ENCODE data around the gene CLDN9.

CLDN9 gene

GRCh38 chr16:2988590-2989099 is 24.1 kb upstream of the CLDN9 start:
- TF ChIP-seq, protein P1, sequence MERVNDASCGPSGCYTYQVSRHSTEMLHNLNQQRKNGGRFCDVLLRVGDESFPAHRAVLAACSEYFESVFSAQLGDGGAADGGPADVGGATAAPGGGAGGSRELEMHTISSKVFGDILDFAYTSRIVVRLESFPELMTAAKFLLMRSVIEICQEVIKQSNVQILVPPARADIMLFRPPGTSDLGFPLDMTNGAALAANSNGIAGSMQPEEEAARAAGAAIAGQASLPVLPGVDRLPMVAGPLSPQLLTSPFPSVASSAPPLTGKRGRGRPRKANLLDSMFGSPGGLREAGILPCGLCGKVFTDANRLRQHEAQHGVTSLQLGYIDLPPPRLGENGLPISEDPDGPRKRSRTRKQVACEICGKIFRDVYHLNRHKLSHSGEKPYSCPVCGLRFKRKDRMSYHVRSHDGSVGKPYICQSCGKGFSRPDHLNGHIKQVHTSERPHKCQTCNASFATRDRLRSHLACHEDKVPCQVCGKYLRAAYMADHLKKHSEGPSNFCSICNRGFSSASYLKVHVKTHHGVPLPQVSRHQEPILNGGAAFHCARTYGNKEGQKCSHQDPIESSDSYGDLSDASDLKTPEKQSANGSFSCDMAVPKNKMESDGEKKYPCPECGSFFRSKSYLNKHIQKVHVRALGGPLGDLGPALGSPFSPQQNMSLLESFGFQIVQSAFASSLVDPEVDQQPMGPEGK (CRISPR knock-in tag; IDR thresholded peaks at IDR 0.05; ENCODE audit: borderline replicate concordance): no peak
- TF ChIP-seq ESRRG (CRISPR knock-in tag; IDR thresholded peaks at IDR 0.05) (no peak), CREB5 (CRISPR knock-in tag; IDR thresholded peaks at IDR 0.05; ENCODE audit: low read depth) (no peak), ZNF70 (CRISPR knock-in tag; IDR thresholded peaks at IDR 0.05) (no peak), TSHZ2 (CRISPR knock-in tag; IDR thresholded peaks at IDR 0.05) (no peak), PPARA (CRISPR knock-in tag; IDR thresholded peaks at IDR 0.05; ENCODE audit: borderline replicate concordance) (no peak), GLIS3 (CRISPR knock-in tag; IDR thresholded peaks at IDR 0.05) (no peak), OSR1 (CRISPR knock-in tag; IDR thresholded peaks at IDR 0.05) (no peak), CSRNP3 (CRISPR knock-in tag; IDR thresholded peaks at IDR 0.05) (no peak), ZNF8 (CRISPR knock-in tag; IDR thresholded peaks at IDR 0.05) (no peak), ZNF565 (CRISPR knock-in tag; conservative IDR thresholded peaks at IDR 0.05; ENCODE audit: low read depth) (no peak), RARB (CRISPR knock-in tag; IDR thresholded peaks at IDR 0.05) (no peak), SNAI2 (CRISPR knock-in tag; IDR thresholded peaks at IDR 0.05) (no peak), TOX (CRISPR knock-in tag; IDR thresholded peaks at IDR 0.05; ENCODE audit: borderline replicate concordance) (no peak), CSDC2 (CRISPR knock-in tag; IDR thresholded peaks at IDR 0.05) (no peak)
- ATAC-seq: no peak

GRCh38 chr16:2990891-2991290 is 21.8 kb upstream of the CLDN9 start:
- TF ChIP-seq ARNTL (CRISPR knock-in tag; IDR thresholded peaks at IDR 0.05; ENCODE audit: borderline replicate concordance, low read depth) (no peak), ZC3H10 (CRISPR knock-in tag; IDR thresholded peaks at IDR 0.05) (no peak), TOX (CRISPR knock-in tag; IDR thresholded peaks at IDR 0.05; ENCODE audit: borderline replicate concordance) (no peak), BACH2 (CRISPR knock-in tag; IDR thresholded peaks at IDR 0.05; ENCODE audit: borderline replicate concordance) (no peak), TCF4 (CRISPR knock-in tag; IDR thresholded peaks at IDR 0.05; ENCODE audit: borderline replicate concordance) (no peak), CSDC2 (CRISPR knock-in tag; IDR thresholded peaks at IDR 0.05) (no peak), ZFP3 (CRISPR knock-in tag; IDR thresholded peaks at IDR 0.05) (no peak), GLIS3 (CRISPR knock-in tag; IDR thresholded peaks at IDR 0.05) (no peak), OSR1 (CRISPR knock-in tag; IDR thresholded peaks at IDR 0.05) (no peak), ZNF565 (CRISPR knock-in tag; conservative IDR thresholded peaks at IDR 0.05; ENCODE audit: low read depth) (no peak)
- no peak for ATAC-seq

DNA sequence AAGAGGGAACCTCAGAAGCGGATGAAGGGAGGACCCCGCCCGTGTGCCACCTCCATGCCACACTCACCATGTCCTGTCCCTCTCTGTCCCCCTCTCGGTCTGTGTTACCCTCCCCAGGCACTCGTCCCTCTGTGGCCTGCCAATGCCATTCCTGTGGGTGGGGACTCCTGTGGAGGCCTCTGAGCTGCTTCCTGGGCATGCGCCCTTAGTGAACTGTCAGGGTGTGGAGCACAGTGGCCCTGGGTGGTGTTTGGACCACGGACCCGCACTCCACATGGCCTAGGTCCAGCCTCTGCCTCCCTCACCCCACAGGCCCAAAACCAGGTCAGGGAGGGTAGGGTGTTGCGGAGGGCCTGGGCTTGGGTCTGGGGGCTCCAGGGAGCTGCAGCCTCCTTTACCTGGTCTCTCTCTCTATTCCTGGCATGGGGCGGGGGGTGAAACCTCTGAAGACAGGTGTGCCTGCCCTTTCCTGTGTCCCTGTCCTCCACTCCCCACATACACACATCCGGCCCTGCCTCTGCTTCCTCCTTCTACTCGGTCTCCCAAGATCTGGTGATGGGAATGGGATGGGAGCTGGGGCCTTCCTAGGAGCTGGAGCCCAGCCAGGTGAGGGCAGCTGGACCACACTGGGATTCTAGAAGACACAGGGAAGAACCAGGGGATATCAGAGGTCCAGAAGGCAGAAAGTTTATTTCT is 21.0 kb upstream of the CLDN9 start:
- ATAC-seq: no peak
- no peak for TF ChIP-seq TCF4 (CRISPR knock-in tag; IDR thresholded peaks at IDR 0.05; ENCODE audit: borderline replicate concordance)
- no peak for TF ChIP-seq CSRNP3 (CRISPR knock-in tag; IDR thresholded peaks at IDR 0.05)

Measured in SK-N-SH treated with all-trans-retinoic acid at 6 μM for 48 hours (cell line).